AG09309 (cell line): ENCODE measurements around the gene TRAM2.

Experiments
- DNase-seq: peaks from one replicate; pipeline ENCODE4 v3.0.0-alpha.2; 2010; ENCODE audit warnings: low read depth
- H3K4me3 ChIP-seq: 2 replicates; pipeline ENCODE4 v1.5.1; 2011; ENCODE audit warnings: mild to moderate bottlenecking, low read depth, low read length, moderate library complexity; ENCODE audit not compliant: control insufficient read depth
- TF ChIP-seq, protein P1 (sequence below): IDR thresholded peaks from 2 replicates; pipeline ENCODE4 v1.5.1; 2011; ENCODE audit warnings: mild to moderate bottlenecking, low read depth, low read length, inconsistent platforms; ENCODE audit not compliant: insufficient read depth, control insufficient read depth; ENCODE audit errors: missing control alignments

The TRAM2 gene

DNA sequence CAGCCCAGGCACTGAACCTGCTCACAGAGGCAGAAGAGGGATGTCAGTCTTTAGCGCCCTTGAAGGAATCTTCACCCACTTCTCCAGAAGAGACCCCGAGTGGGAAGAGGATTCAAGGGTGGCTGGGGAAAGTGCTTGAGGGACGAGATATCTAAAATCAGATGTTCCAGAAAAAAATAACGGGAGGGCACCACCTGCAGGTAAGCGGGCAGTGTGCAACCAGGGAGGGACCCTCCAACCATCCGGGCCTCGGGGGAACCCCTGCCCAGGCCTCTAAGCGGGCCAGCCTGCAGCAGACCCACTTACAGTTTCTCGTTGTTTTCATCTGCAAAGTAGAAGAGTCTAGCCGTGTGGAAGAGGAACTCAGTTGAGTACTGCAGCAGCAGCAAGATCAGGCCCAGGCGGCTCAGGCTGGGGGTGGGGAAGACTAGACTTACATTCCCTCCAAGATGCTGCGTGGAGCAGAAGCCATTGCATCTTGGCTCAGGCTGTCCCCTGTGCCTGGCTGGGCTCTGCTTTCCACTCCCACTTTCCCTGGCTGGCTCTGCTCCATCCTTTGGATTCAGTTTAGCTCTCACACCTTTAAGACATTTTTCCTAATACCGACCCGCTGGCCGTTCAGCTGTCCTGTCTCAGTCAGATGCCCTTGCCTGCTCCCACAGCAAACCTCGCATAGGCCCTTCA is 71.0 kb downstream of the TRAM2 start:
- no peak for DNase-seq
- TF ChIP-seq, protein P1, sequence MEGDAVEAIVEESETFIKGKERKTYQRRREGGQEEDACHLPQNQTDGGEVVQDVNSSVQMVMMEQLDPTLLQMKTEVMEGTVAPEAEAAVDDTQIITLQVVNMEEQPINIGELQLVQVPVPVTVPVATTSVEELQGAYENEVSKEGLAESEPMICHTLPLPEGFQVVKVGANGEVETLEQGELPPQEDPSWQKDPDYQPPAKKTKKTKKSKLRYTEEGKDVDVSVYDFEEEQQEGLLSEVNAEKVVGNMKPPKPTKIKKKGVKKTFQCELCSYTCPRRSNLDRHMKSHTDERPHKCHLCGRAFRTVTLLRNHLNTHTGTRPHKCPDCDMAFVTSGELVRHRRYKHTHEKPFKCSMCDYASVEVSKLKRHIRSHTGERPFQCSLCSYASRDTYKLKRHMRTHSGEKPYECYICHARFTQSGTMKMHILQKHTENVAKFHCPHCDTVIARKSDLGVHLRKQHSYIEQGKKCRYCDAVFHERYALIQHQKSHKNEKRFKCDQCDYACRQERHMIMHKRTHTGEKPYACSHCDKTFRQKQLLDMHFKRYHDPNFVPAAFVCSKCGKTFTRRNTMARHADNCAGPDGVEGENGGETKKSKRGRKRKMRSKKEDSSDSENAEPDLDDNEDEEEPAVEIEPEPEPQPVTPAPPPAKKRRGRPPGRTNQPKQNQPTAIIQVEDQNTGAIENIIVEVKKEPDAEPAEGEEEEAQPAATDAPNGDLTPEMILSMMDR, result no peak
- H3K4me3 ChIP-seq, result no peak overlapping the region

DNA sequence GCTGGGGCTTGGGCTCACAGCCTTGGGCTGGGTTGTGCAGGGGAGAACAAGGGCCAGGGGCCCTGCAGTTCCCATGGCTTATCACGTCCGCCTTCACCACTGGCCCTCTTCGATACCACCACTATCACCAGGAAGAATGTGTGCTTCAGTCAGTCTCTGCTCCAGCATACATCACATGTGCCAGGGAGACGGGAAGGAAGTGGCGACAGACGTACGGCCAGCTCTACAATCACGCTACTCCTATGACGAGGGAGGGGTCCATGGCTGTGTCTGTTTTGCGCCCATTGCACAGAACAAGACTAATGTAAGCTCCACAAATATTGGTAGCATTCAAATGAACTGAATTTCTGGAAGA is 72.1 kb downstream of the TRAM2 start:
- no peak for DNase-seq
- TF ChIP-seq, protein P1, result no peak
- no peak overlapping the region for H3K4me3 ChIP-seq

DNA sequence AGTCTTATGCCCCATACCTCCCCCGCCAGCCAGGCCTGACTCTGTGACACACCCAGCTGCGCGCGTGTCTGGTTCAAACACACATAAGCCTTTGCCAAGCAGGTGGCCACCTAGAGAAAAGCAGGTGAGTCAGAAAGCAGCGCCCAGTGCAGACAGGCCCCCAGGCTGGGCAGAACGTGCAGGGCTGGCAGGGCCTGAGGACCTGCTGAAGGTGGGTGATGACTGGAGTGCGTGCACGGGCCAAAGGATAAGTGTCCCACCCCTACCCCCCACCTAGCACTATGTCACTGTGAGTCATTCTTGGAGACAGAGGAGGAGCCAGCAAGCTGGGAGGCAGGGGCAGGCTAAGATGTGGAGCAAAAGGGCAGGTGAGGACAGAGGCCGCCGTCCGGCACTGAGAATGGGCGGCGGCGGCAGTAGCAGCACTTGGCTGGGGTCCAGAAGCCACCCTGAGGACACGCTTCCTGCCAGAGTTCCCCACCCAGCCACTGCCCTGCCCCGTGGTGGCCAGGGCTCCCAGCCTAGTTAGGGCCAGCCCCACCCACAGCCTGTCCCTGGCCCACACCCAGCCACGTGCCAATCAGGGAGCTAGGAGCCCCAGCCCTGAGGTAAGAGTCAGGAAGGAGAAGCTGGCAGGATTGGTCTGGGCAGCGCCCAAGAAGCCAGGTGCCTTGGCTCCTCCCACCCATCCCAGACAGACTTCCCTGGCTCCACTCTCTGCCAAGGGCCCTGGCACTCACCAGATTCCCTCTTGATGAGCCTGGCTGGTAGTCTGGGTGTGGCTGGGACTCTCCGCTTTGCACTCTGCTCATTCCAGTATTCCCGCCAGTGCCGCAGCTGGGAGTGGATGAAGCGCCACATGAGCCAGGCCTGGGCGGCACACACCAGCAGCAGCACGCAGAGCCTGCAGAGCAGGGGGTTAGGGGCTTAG is 72.7 kb downstream of the TRAM2 start:
- no peak overlapping the region for H3K4me3 ChIP-seq
- TF ChIP-seq, protein P1, result no peak
- no peak for DNase-seq

DNA sequence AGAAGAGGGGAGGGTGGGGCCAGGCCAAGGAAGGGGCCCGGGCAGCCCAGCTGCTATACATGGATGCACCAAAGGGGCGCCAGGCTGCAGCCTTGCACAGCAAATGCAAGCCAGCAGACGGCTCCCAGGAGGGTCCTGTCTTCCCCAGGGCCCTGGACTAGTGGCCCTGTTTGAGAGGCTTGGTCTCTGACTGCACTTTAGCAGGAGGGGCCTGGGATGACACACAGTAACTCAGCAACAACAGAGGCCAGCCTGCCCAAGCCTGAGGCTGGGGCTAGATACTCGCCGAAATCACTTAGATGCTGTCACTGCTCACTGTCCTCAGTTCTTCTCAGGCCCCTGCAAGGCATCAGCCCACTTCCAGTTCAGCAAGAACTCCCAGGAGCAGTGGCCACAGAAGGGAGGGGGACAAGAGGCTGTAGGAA is 73.5 kb downstream of the TRAM2 start:
- TF ChIP-seq, protein P1, result no peak
- DNase-seq, result no peak
- H3K4me3 ChIP-seq, result no peak overlapping the region

DNA sequence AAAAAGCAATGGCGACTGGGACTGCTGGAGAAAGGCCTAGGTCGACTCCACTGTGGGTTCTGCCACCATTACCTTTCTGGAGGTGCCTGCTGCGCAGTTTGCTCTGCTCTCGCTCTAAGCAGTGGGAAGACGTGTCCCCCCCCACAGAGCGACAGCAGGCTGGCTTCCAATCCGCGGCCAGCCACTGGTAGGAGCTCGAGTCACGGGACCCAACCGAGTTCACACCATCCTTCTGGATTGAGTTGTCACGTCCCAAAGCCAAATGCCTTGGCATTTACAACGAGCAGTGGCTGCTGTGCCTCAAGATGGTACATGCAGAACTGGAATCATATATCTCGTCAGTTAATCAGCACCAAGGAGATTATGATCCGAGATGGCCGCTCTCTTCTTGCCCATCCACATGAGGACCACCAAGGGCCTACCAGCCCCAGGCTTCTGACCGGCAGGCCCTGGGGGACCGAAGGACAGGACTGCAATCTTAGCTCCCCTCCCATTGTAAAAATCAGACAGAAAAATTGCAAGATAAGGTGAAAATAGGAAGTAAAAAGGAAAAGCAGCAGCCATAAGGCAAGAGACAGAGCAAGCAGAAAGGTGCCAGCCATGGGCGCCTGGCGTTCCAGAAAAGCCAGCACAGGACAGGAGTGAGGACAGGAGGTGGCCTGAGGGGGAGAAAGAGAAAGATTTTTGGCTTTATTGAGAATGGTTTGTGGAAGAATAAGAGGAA is 74.4 kb downstream of the TRAM2 start:
- DNase-seq, result no peak
- TF ChIP-seq, protein P1, result no peak
- no peak overlapping the region for H3K4me3 ChIP-seq
